NOMO-1 (cell line): Measurements from ENCODE around the gene DNMT3A.
A peak's percentile ranks its signal among the peaks of the same experiment; 100 is the strongest.

ENCODE experiments used
- DNase-seq, 2 experiments: peaks; one replicate each; lab custom pipeline; 2025; ENCODE audit not compliant: unreplicated experiment in 2 of 2; lab: John Stamatoyannopoulos, UW

Gene DNMT3A

GRCh38 chr2:25341753-25342371 is at the start of gene DNMT3A:
DNMT3A (minus strand) TSS chr2:25341925; CDS start chr2:25313984, 27,941 bp downstream.
- peak; percentile 27 to 37 for DNase-seq

- DNase-seq, result no peak
Observed at GRCh38 chr2:25389161-25389560, 47.4 kb upstream of the DNMT3A start.

- DNase-seq, result no peak
Observed at GRCh38 chr2:25388491-25388890, 46.8 kb upstream of the DNMT3A start.

- no peak for DNase-seq
Observed at GRCh38 chr2:25387876-25388449, 46.2 kb upstream of the DNMT3A start.

- DNase-seq, result no peak
Observed at GRCh38 chr2:25386971-25387875, 45.5 kb upstream of the DNMT3A start.

- DNase-seq, result no peak
Observed at GRCh38 chr2:25385910-25386309, 44.2 kb upstream of the DNMT3A start.

GRCh38 chr2:25383806-25384205 is 42.1 kb upstream of the DNMT3A start:
- no peak for DNase-seq

- DNase-seq, result no peak
Observed at GRCh38 chr2:25381502-25381901, 39.8 kb upstream of the DNMT3A start.

- no peak for DNase-seq
Observed at GRCh38 chr2:25380586-25381375, 39.1 kb upstream of the DNMT3A start.

- no peak for DNase-seq
Observed at GRCh38 chr2:25380023-25380422, 38.3 kb upstream of the DNMT3A start.

- no peak for DNase-seq
Observed at GRCh38 chr2:25379535-25379934, 37.8 kb upstream of the DNMT3A start.

- no peak for DNase-seq
Observed at GRCh38 chr2:25378731-25379490, 37.2 kb upstream of the DNMT3A start.

- DNase-seq, result no peak
Observed at GRCh38 chr2:25377822-25378421, 36.2 kb upstream of the DNMT3A start.

- peak; percentile 88 to 93 for DNase-seq
Observed at GRCh38 chr2:25376750-25377621, 35.3 kb upstream of the DNMT3A start.

- no peak for DNase-seq
Observed at GRCh38 chr2:25375989-25376545, 34.3 kb upstream of the DNMT3A start.

GRCh38 chr2:25375371-25375988 is 33.8 kb upstream of the DNMT3A start:
- DNase-seq, result no peak

- no peak for DNase-seq
Observed at GRCh38 chr2:25374827-25375226, 33.1 kb upstream of the DNMT3A start.

GRCh38 chr2:25374411-25374810 is 32.7 kb upstream of the DNMT3A start:
- DNase-seq, result no peak
